ENCODE results near the gene SUSD4. TPM values are rescaled to one million over a fixed set of nuclear protein-coding genes. Genes with fewer than 3 reads are reported as not detected.

Gene SUSD4
- total RNA-seq, 1 experiment from 2014 or later = 3.2 TPM

- H3F3A ChIP-seq (ENCODE audit: insufficient read depth, low read depth) = no peaks in the 10 kb centered on the region
- DNase-seq = no peak
- CTCF ChIA-PET = interaction anchor here (0.6 kb wide), 1 partner anchor 759 kb away, joined by 9 read pairs; no protein-coding TSS in a partner anchor
These were observed 138.9 kb downstream of the SUSD4 start for GRCh38 chr1:223225061-223225460.

GRCh38 chr1:223224465-223224864 lies 139.5 kb downstream of the SUSD4 start:
- no peak for TF ChIP-seq CTCF (conservative IDR thresholded peaks at IDR 0.05)
- no peak for TF ChIP-seq EZH2 (IDR thresholded peaks at IDR 0.05; ENCODE audit: low read depth)
- H3K4me2 ChIP-seq = no peak overlapping the region
- ChIA-PET CTCF (no interaction called here), POLR2A (ENCODE audit: unreplicated experiment) (no interaction called here)
- H3K36me3 ChIP-seq (ENCODE audit: low read depth) = no peaks in the 10 kb centered on the region
- no TSS peak for BruUV-seq (replicated peaks)
- intact Hi-C loops (cut with micrococcal nuclease; ENCODE audit: unreplicated experiment) = no loop called here
- H2AFZ ChIP-seq = no peak overlapping the region
- no peaks in the 10 kb centered on the region for H3K9me2 ChIP-seq (ENCODE audit: insufficient read depth)
- no peaks in the 10 kb centered on the region for H3F3A ChIP-seq (ENCODE audit: insufficient read depth, low read depth)
- no peak overlapping the region for H3K4me3 ChIP-seq
- no peaks in the 10 kb centered on the region for H3K79me2 ChIP-seq (ENCODE audit: low read depth)
- no peak for DNase-seq
- no peak overlapping the region for H3K27ac ChIP-seq
- H4K20me1 ChIP-seq (ENCODE audit: insufficient read depth) = no peaks in the 10 kb centered on the region
- H3K27me3 ChIP-seq (ENCODE audit: insufficient read depth, low read depth) = no peaks in the 10 kb centered on the region
- no peaks in the 10 kb centered on the region for H3K9me3 ChIP-seq (ENCODE audit: insufficient read depth, low read depth)
- no peaks in the 10 kb centered on the region for H3K4me1 ChIP-seq (replicated peaks; ENCODE audit: insufficient read depth)

More at GRCh38 chr1:223225061-223225460, 138.9 kb downstream of the SUSD4 start:
- no peaks in the 10 kb centered on the region for H3K36me3 ChIP-seq (ENCODE audit: low read depth)
- H2AFZ ChIP-seq = no peak overlapping the region
- peaks cover 4% of the 10 kb centered on the region for H3K4me1 ChIP-seq (replicated peaks; ENCODE audit: insufficient read depth)
- TF ChIP-seq EZH2 (IDR thresholded peaks at IDR 0.05; ENCODE audit: low read depth) (no peak), CTCF (conservative IDR thresholded peaks at IDR 0.05) (no peak)
- no peak overlapping the region for H3K27ac ChIP-seq
- no peaks in the 10 kb centered on the region for H3K9me3 ChIP-seq (ENCODE audit: insufficient read depth, low read depth)
- H3K9me2 ChIP-seq (ENCODE audit: insufficient read depth) = no peaks in the 10 kb centered on the region
- intact Hi-C loops (cut with micrococcal nuclease; ENCODE audit: unreplicated experiment) = no loop called here
- H3K27me3 ChIP-seq (ENCODE audit: insufficient read depth, low read depth) = no peaks in the 10 kb centered on the region
- BruUV-seq (replicated peaks) = no TSS peak
- H3K4me3 ChIP-seq = no peak overlapping the region
- no peaks in the 10 kb centered on the region for H4K20me1 ChIP-seq (ENCODE audit: insufficient read depth)
- POLR2A ChIA-PET (ENCODE audit: unreplicated experiment) = no interaction called here
- H3K4me2 ChIP-seq = no peak overlapping the region
- H3K79me2 ChIP-seq (ENCODE audit: low read depth) = no peaks in the 10 kb centered on the region

DNA sequence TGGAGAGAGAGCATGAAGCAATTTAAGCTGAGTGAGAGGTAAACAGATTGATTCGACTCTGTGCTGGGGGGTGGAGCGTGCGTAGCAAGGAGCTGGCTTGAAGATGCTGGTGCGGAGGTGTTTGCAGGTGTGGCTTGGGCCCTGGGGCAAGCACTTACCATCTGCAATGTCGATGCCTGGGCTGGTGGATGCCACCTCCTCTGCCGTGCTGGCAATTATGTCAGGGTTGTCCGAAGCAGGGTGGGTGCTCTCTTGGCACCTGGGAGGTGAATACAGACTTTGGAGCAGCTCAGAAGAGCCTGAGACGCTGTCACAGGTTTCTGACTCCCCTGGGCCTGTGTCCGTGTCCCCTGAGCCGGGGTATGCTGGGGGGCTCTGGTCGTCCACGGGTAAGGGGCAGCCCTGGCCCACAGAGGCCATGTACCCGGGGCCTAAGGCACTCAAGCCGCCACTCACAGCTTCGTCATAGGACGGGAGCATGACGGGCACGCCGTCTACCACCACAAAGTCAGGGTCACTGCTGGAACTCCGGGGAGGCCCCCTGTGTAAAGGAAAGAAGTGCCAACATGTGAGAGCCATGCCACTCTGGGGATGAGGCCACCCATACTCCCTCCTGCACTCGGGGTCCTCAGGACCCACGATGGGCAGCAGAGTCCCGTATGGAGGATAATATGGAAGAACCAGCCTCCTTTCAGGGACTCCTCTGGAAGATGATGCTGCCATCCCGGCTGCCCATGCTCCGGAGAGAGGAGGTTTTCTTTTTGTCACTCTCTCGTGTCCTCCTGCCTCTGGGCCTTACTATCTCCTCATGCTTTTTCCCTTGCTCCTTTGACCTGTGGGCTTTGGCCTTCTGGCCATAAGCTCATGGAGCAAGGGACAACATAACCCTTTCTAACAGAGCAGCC lies 140.6 kb downstream of the SUSD4 start:
- ChIA-PET CTCF (no interaction called here), POLR2A (ENCODE audit: unreplicated experiment) (no interaction called here)
- Histone ChIP-seq H3K36me3 (ENCODE audit: low read depth) (no peaks in the 10 kb centered on the region), H3K27me3 (ENCODE audit: insufficient read depth, low read depth) (no peaks in the 10 kb centered on the region), H3K4me1 (replicated peaks; ENCODE audit: insufficient read depth) (no peaks in the 10 kb centered on the region), H4K20me1 (ENCODE audit: insufficient read depth) (no peaks in the 10 kb centered on the region), H3K9me2 (ENCODE audit: insufficient read depth) (no peaks in the 10 kb centered on the region), H3K4me2 (no peak overlapping the region), H3K9me3 (ENCODE audit: insufficient read depth, low read depth) (no peaks in the 10 kb centered on the region), H3K79me2 (ENCODE audit: low read depth) (no peaks in the 10 kb centered on the region), H3F3A (ENCODE audit: insufficient read depth, low read depth) (no peaks in the 10 kb centered on the region), H2AFZ (no peak overlapping the region), H3K4me3 (no peak overlapping the region), H3K27ac (no peak overlapping the region)
- intact Hi-C loops (cut with micrococcal nuclease; ENCODE audit: unreplicated experiment) = no loop called here
- no peak for DNase-seq
- BruUV-seq (replicated peaks) = no TSS peak
- TF ChIP-seq EZH2 (IDR thresholded peaks at IDR 0.05; ENCODE audit: low read depth) (no peak), CTCF (conservative IDR thresholded peaks at IDR 0.05) (no peak)

Measured in PC-9 (cell line).